ENCODE measurements around the gene TSPEAR.

DNA sequence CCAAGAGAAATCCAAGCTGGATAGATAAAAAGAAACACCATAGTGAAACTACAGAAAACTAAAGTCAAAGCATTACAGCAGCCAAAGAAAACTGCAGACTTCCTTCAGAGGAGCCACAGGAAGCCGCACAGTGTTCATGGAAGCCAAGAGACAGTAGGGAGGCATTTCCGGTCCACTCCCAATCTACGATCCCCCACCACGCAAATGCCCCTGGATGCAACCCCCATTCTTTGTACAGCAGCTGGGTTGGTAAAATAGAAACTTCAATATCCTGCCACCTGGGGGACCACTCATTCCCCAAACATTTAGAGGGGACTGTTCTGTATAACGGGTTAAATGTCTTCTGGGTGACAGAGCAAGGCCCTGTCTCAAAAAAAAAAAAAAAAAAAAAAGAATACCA, 43.9 kb upstream of the TSPEAR start:
- no peak for TF ChIP-seq L3MBTL2 (conservative IDR thresholded peaks at IDR 0.05)
- no peak for TF ChIP-seq HDGF (IDR thresholded peaks at IDR 0.05; ENCODE audit: borderline replicate concordance)
- no peak for TF ChIP-seq LEF1 (IDR thresholded peaks at IDR 0.05; ENCODE audit: borderline replicate concordance)
- TF ChIP-seq ZNF384 (IDR thresholded peaks at IDR 0.05): no peak
- TF ChIP-seq FOXM1 (IDR thresholded peaks at IDR 0.05; ENCODE audit: borderline replicate concordance): no peak
- TF ChIP-seq ARNT (IDR thresholded peaks at IDR 0.05): no peak
- no peak for TF ChIP-seq SP1 (IDR thresholded peaks at IDR 0.05)
- TF ChIP-seq BHLHE40 (IDR thresholded peaks at IDR 0.05; ENCODE audit: borderline replicate concordance): no peak
- TF ChIP-seq SUZ12 (IDR thresholded peaks at IDR 0.05): no peak
- TF ChIP-seq ELF4 (IDR thresholded peaks at IDR 0.05): no peak
- TF ChIP-seq CTBP1 (IDR thresholded peaks at IDR 0.05; ENCODE audit: borderline replicate concordance): no peak
- TF ChIP-seq, protein P1, sequence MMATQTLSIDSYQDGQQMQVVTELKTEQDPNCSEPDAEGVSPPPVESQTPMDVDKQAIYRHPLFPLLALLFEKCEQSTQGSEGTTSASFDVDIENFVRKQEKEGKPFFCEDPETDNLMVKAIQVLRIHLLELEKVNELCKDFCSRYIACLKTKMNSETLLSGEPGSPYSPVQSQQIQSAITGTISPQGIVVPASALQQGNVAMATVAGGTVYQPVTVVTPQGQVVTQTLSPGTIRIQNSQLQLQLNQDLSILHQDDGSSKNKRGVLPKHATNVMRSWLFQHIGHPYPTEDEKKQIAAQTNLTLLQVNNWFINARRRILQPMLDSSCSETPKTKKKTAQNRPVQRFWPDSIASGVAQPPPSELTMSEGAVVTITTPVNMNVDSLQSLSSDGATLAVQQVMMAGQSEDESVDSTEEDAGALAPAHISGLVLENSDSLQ (IDR thresholded peaks at IDR 0.05): no peak
- no peak for TF ChIP-seq FOXK2 (IDR thresholded peaks at IDR 0.05)

Data from HEK293T (cell line).